Measurements from ENCODE around the gene SERPINF2. TPM values are rescaled to one million over a fixed set of nuclear protein-coding genes. Genes with fewer than 3 reads are reported as not detected.
A peak's percentile ranks its signal among the peaks of the same experiment; 100 is the strongest.

The SERPINF2 gene
- polyA plus RNA-seq, 1 of the 3 experiments (the other 2 are of a cell fraction): 0.26 TPM

GRCh38 chr17:1730326-1731193, 12.1 kb upstream of the SERPINF2 start:
- H3F3A ChIP-seq (replicated peaks; ENCODE audit: insufficient read depth): no peaks in the 10 kb centered on the region
- TF ChIP-seq USF2 (IDR thresholded peaks at IDR 0.05; ENCODE audit: borderline replicate concordance, low read depth, low read length) (no peak), SMC3 (IDR thresholded peaks at IDR 0.05; ENCODE audit: low read depth, low read length) (no peak), RFX5 (IDR thresholded peaks at IDR 0.05; ENCODE audit: low read length) (no peak), REST (IDR thresholded peaks at IDR 0.05; ENCODE audit: low read depth, low read length) (no peak), NRF1 (IDR thresholded peaks at IDR 0.05; ENCODE audit: low read depth, low read length) (no peak)
- peak; percentile 48 for DNase-seq
- H3K9ac ChIP-seq: no peak overlapping the region
- H4K20me1 ChIP-seq (ENCODE audit: insufficient read depth): no peaks in the 10 kb centered on the region
- H3K79me2 ChIP-seq (ENCODE audit: insufficient read depth): peaks cover 4% of the 10 kb centered on the region; the same call in 1 of the 2 replicates
- no peaks in the 10 kb centered on the region for H3K27me3 ChIP-seq (ENCODE audit: insufficient read depth)
- H3K9me2 ChIP-seq: no peaks in the 10 kb centered on the region
- no peaks in the 10 kb centered on the region for H3K9me3 ChIP-seq
- peaks cover 0 to under 1% of the 10 kb centered on the region in 2 experiments; a peak in 1 of 4 replicates for H3K4me1 ChIP-seq (ENCODE audit: control insufficient read depth in 1 of 2, insufficient read depth in 2 of 2, low read depth in 1 of 2, low read length in 1 of 2)
- no peak overlapping the region for H3K4me3 ChIP-seq (ENCODE audit: low read depth in 2 of 2, low read length in 1 of 2)
- CTCF ChIA-PET: interaction anchor here (1.0 to 2.2 kb wide), 2 partner anchors 10 to 43 kb away, joined by 3 to 7 read pairs; no protein-coding TSS in a partner anchor
- WGBS (ENCODE audit: low lambda C conversion rate): 83% methylated on average over 19 of the region's 40 CpGs
- H3K27ac ChIP-seq (ENCODE audit: low read depth in 2 of 2, low read length in 1 of 2): no peak overlapping the region
- no peak overlapping the region for H2AFZ ChIP-seq (ENCODE audit: low read depth)
- POLR2A ChIA-PET: no interaction called here
- no peak overlapping the region for H3K4me2 ChIP-seq
- H3K36me3 ChIP-seq (replicated peaks in 1 of 2; ENCODE audit: control insufficient read depth in 1 of 2, insufficient read depth in 2 of 2, low read length in 1 of 2): peaks cover 0 to 39% of the 10 kb centered on the region in 2 experiments

GRCh38 chr17:1731194-1731506, 11.5 kb upstream of the SERPINF2 start:
- H3K79me2 ChIP-seq (ENCODE audit: insufficient read depth): peaks cover 4% of the 10 kb centered on the region; the same call in 1 of the 2 replicates
- no peak overlapping the region for H2AFZ ChIP-seq (ENCODE audit: low read depth)
- no peaks in the 10 kb centered on the region for H3K9me3 ChIP-seq
- H3K4me1 ChIP-seq (ENCODE audit: control insufficient read depth in 1 of 2, insufficient read depth in 2 of 2, low read depth in 1 of 2, low read length in 1 of 2): no peaks in the 10 kb centered on the region
- H3K4me3 ChIP-seq (ENCODE audit: low read depth in 2 of 2, low read length in 1 of 2): no peak overlapping the region
- ChIA-PET CTCF (interaction anchor here (2.2 kb wide), 1 partner anchor 10 kb away, joined by 7 read pairs; no protein-coding TSS in a partner anchor), POLR2A (no interaction called here)
- no peak overlapping the region for H3K9ac ChIP-seq
- H3K36me3 ChIP-seq (replicated peaks in 1 of 2; ENCODE audit: control insufficient read depth in 1 of 2, insufficient read depth in 2 of 2, low read length in 1 of 2): peaks cover 0 to 37% of the 10 kb centered on the region in 2 experiments
- peak; percentile 22 for DNase-seq
- H3F3A ChIP-seq (replicated peaks; ENCODE audit: insufficient read depth): no peaks in the 10 kb centered on the region
- 97% methylated on average over 3 of the region's 10 CpGs for WGBS (ENCODE audit: low lambda C conversion rate)
- H3K27ac ChIP-seq (ENCODE audit: low read depth in 2 of 2, low read length in 1 of 2): no peak overlapping the region
- no peaks in the 10 kb centered on the region for H4K20me1 ChIP-seq (ENCODE audit: insufficient read depth)
- no peak overlapping the region for H3K4me2 ChIP-seq
- H3K9me2 ChIP-seq: no peaks in the 10 kb centered on the region
- TF ChIP-seq, protein P1, sequence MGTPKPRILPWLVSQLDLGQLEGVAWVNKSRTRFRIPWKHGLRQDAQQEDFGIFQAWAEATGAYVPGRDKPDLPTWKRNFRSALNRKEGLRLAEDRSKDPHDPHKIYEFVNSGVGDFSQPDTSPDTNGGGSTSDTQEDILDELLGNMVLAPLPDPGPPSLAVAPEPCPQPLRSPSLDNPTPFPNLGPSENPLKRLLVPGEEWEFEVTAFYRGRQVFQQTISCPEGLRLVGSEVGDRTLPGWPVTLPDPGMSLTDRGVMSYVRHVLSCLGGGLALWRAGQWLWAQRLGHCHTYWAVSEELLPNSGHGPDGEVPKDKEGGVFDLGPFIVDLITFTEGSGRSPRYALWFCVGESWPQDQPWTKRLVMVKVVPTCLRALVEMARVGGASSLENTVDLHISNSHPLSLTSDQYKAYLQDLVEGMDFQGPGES (IDR thresholded peaks at IDR 0.05; ENCODE audit: low read depth, low read length): no peak
- no peak for TF ChIP-seq MXI1 (IDR thresholded peaks at IDR 0.05; ENCODE audit: low read depth, low read length)
- TF ChIP-seq CHD2 (IDR thresholded peaks at IDR 0.05; ENCODE audit: low read length, partially characterized antibody): no peak
- no peak for TF ChIP-seq TAF1 (IDR thresholded peaks at IDR 0.05; ENCODE audit: borderline replicate concordance, low read depth, low read length)
- TF ChIP-seq RAD21 (IDR thresholded peaks at IDR 0.05; ENCODE audit: low read length): no peak
- TF ChIP-seq, protein P2, sequence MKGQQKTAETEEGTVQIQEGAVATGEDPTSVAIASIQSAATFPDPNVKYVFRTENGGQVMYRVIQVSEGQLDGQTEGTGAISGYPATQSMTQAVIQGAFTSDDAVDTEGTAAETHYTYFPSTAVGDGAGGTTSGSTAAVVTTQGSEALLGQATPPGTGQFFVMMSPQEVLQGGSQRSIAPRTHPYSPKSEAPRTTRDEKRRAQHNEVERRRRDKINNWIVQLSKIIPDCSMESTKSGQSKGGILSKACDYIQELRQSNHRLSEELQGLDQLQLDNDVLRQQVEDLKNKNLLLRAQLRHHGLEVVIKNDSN (IDR thresholded peaks at IDR 0.05; ENCODE audit: borderline replicate concordance, low read depth): no peak
- TF ChIP-seq JUND (IDR thresholded peaks at IDR 0.05): no peak
- H3K27me3 ChIP-seq (ENCODE audit: insufficient read depth): no peaks in the 10 kb centered on the region
